DOHH2 (cell line): ENCODE measurements around the gene STAG2.

Experiments
- EZH2phosphoT487 ChIP-seq: fragments of 200-600 bp; sonication (generic); IDR thresholded peaks from 2 replicates; pipeline ENCODE4 v1.6.1; 2017; ENCODE audit warnings: borderline replicate concordance, mild to moderate bottlenecking, antibody characterized with exemption, low read length, moderate library complexity, mixed read lengths
- TF ChIP-seq, protein P1 (sequence below): fragments of 200-600 bp; sonication (generic); IDR thresholded peaks from one replicate; pipeline ENCODE4 v1.5.1; 2014; ENCODE audit warnings: antibody characterized with exemption, mild to moderate bottlenecking, low read depth, low read length; ENCODE audit not compliant: poor library complexity, severe bottlenecking

- TF ChIP-seq, protein P1, sequence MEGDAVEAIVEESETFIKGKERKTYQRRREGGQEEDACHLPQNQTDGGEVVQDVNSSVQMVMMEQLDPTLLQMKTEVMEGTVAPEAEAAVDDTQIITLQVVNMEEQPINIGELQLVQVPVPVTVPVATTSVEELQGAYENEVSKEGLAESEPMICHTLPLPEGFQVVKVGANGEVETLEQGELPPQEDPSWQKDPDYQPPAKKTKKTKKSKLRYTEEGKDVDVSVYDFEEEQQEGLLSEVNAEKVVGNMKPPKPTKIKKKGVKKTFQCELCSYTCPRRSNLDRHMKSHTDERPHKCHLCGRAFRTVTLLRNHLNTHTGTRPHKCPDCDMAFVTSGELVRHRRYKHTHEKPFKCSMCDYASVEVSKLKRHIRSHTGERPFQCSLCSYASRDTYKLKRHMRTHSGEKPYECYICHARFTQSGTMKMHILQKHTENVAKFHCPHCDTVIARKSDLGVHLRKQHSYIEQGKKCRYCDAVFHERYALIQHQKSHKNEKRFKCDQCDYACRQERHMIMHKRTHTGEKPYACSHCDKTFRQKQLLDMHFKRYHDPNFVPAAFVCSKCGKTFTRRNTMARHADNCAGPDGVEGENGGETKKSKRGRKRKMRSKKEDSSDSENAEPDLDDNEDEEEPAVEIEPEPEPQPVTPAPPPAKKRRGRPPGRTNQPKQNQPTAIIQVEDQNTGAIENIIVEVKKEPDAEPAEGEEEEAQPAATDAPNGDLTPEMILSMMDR, result no peak
- TF ChIP-seq EZH2phosphoT487, result no peak
These were observed 124.9 kb downstream of the STAG2 start for GRCh38 chrX:124086411-124086810.
